Measurements from ENCODE around the gene BAHCC1. TPM values are rescaled to one million over a fixed set of nuclear protein-coding genes. Genes with fewer than 3 reads are reported as not detected.
"Not testable (repeated sequence)": the region's sequence is repeated elsewhere in the genome, so short reads cannot be mapped to it uniquely, and the experiment has no call there.

BAHCC1 gene
- total RNA-seq, 2 donors from 2014 or later: 0.22 to 0.29 TPM

GRCh38 chr17:81422776-81423697 is 27.8 kb downstream of the BAHCC1 start:
- H3K27ac Mint-ChIP-seq: no peak overlapping the region
- H3K9me3 ChIP-seq (ENCODE audit: control insufficient read depth, low read length, poor library complexity, severe bottlenecking): no peaks in the 10 kb centered on the region
- ATAC-seq (no peak), DNase-seq (no peak)
- peaks cover 11% of the 10 kb centered on the region for H3K27me3 Mint-ChIP-seq
- H3K4me1 Mint-ChIP-seq: peaks cover 3% of the 10 kb centered on the region
- H3K36me3 Mint-ChIP-seq (ENCODE audit: low read depth): no peaks in the 10 kb centered on the region
- H3K4me3 Mint-ChIP-seq: no peak overlapping the region

GRCh38 chr17:81423698-81424071 is 28.4 kb downstream of the BAHCC1 start:
- no peaks in the 10 kb centered on the region for H3K9me3 ChIP-seq (ENCODE audit: control insufficient read depth, low read length, poor library complexity, severe bottlenecking)
- DNase-seq (no peak), ATAC-seq (no peak)
- H3K36me3 Mint-ChIP-seq (ENCODE audit: low read depth): no peaks in the 10 kb centered on the region
- H3K4me3 Mint-ChIP-seq: no peak overlapping the region
- H3K27me3 Mint-ChIP-seq: peaks cover 11% of the 10 kb centered on the region
- H3K4me1 Mint-ChIP-seq: peaks cover 3% of the 10 kb centered on the region
- no peak overlapping the region for H3K27ac Mint-ChIP-seq

GRCh38 chr17:81424151-81425017 is 29.1 kb downstream of the BAHCC1 start:
- peaks cover 11% of the 10 kb centered on the region for H3K27me3 Mint-ChIP-seq
- DNase-seq (no peak), ATAC-seq (no peak)
- no peak overlapping the region for H3K27ac Mint-ChIP-seq
- H3K36me3 Mint-ChIP-seq (ENCODE audit: low read depth): no peaks in the 10 kb centered on the region
- H3K4me3 Mint-ChIP-seq: no peak overlapping the region
- H3K9me3 ChIP-seq (ENCODE audit: control insufficient read depth, low read length, poor library complexity, severe bottlenecking): no peaks in the 10 kb centered on the region
- H3K4me1 Mint-ChIP-seq: peaks cover 3% of the 10 kb centered on the region

- DNase-seq; H3K4me3 Mint-ChIP-seq; H3K36me3 Mint-ChIP-seq (ENCODE audit: low read depth); H3K27ac Mint-ChIP-seq; H3K9me3 ChIP-seq (ENCODE audit: control insufficient read depth, low read length, poor library complexity, severe bottlenecking); H3K4me1 Mint-ChIP-seq; ATAC-seq; H3K27me3 Mint-ChIP-seq: not testable (repeated sequence)
Measured at GRCh38 chr17:81425041-81425440, 29.8 kb downstream of the BAHCC1 start.

GRCh38 chr17:81425716-81426392 is 30.6 kb downstream of the BAHCC1 start:
- DNase-seq; H3K9me3 ChIP-seq (ENCODE audit: control insufficient read depth, low read length, poor library complexity, severe bottlenecking); H3K4me3 Mint-ChIP-seq; ATAC-seq; H3K27ac Mint-ChIP-seq; H3K36me3 Mint-ChIP-seq (ENCODE audit: low read depth); H3K4me1 Mint-ChIP-seq; H3K27me3 Mint-ChIP-seq: not testable (repeated sequence)

GRCh38 chr17:81426393-81427172 is 31.3 kb downstream of the BAHCC1 start:
- H3K4me1 Mint-ChIP-seq: peaks cover 3% of the 10 kb centered on the region
- H3K27me3 Mint-ChIP-seq: no peaks in the 10 kb centered on the region
- H3K9me3 ChIP-seq (ENCODE audit: control insufficient read depth, low read length, poor library complexity, severe bottlenecking): no peaks in the 10 kb centered on the region
- no peak overlapping the region for H3K27ac Mint-ChIP-seq
- ATAC-seq: no peak
- peak overlapping the region; percentile 21 for H3K4me3 Mint-ChIP-seq
- no peak for DNase-seq
- no peaks in the 10 kb centered on the region for H3K36me3 Mint-ChIP-seq (ENCODE audit: low read depth)

- no peaks in the 10 kb centered on the region for H3K36me3 Mint-ChIP-seq (ENCODE audit: low read depth)
- no peak for DNase-seq
- H3K9me3 ChIP-seq (ENCODE audit: control insufficient read depth, low read length, poor library complexity, severe bottlenecking): no peaks in the 10 kb centered on the region
- H3K4me1 Mint-ChIP-seq: peaks cover 3% of the 10 kb centered on the region
- ATAC-seq: peak; percentile 39
- no peaks in the 10 kb centered on the region for H3K27me3 Mint-ChIP-seq
- no peak overlapping the region for H3K27ac Mint-ChIP-seq
- peak overlapping the region; percentile 28 for H3K4me3 Mint-ChIP-seq
Measured at GRCh38 chr17:81427173-81428120, 32.2 kb downstream of the BAHCC1 start.

- H3K9me3 ChIP-seq (ENCODE audit: control insufficient read depth, low read length, poor library complexity, severe bottlenecking): no peaks in the 10 kb centered on the region
- Mint-ChIP-seq H3K36me3 (ENCODE audit: low read depth) (no peaks in the 10 kb centered on the region), H3K27ac (no peak overlapping the region), H3K4me3 (peak overlapping the region; percentile 28), H3K27me3 (no peaks in the 10 kb centered on the region), H3K4me1 (peaks cover 3% of the 10 kb centered on the region)
- no peak for DNase-seq
- ATAC-seq: peak; percentile 28
Measured at GRCh38 chr17:81428121-81428515, 32.9 kb downstream of the BAHCC1 start.

GRCh38 chr17:81428516-81428915 is 33.3 kb downstream of the BAHCC1 start:
- Mint-ChIP-seq H3K27ac (no peak overlapping the region), H3K4me3 (peak overlapping the region; percentile 31), H3K4me1 (peaks cover 3% of the 10 kb centered on the region), H3K27me3 (no peaks in the 10 kb centered on the region), H3K36me3 (ENCODE audit: low read depth) (no peaks in the 10 kb centered on the region)
- ATAC-seq (no peak), DNase-seq (no peak)
- no peaks in the 10 kb centered on the region for H3K9me3 ChIP-seq (ENCODE audit: control insufficient read depth, low read length, poor library complexity, severe bottlenecking)

- Mint-ChIP-seq H3K27me3 (no peaks in the 10 kb centered on the region), H3K36me3 (ENCODE audit: low read depth) (no peaks in the 10 kb centered on the region), H3K4me1 (peaks cover 3% of the 10 kb centered on the region), H3K4me3 (peak overlapping the region; percentile 36), H3K27ac (no peak overlapping the region)
- DNase-seq (no peak), ATAC-seq (peak; percentile 36)
- H3K9me3 ChIP-seq (ENCODE audit: control insufficient read depth, low read length, poor library complexity, severe bottlenecking): no peaks in the 10 kb centered on the region
Measured at GRCh38 chr17:81428948-81429774, 33.9 kb downstream of the BAHCC1 start.

All from T-helper 17 cell (primary cell).